Left lung (tissue), 10 donors: ENCODE results near the gene LRRK1. TPM values are rescaled to one million over a fixed set of nuclear protein-coding genes. Genes with fewer than 3 reads are reported as not detected.

ENCODE experiments used
- ATAC-seq: fragments of 200-7000 bp; cut with Tn5 transposase; one replicate; pipeline ENCODE4 v1.9.1; 2020; ENCODE audit warnings: moderate library complexity
- DNase-seq, 4 donors: peaks; one replicate each; pipeline ENCODE4 v3.0.0-alpha.2; 2013 to 2020
- H3K27ac ChIP-seq, 2 donors: fragments of 200-600 bp; sonication (generic) in 1 of 2; one replicate each; pipeline versions ENCODE4 v1.5.0 to v1.8.0; 2020 to 2021
- H3K27me3 ChIP-seq, 2 donors: fragments of 200-600 bp; sonication (generic) in 1 of 2; one replicate each; pipeline versions ENCODE4 v1.5.0 to v1.8.0; 2020 to 2021
- H3K36me3 ChIP-seq, 2 donors: fragments of 200-600 bp; sonication (generic) in 1 of 2; one replicate each; pipeline versions ENCODE4 v1.5.0 to v1.8.0; 2020 to 2021
- H3K4me1 ChIP-seq, 2 donors: fragments of 200-600 bp; one replicate each; pipeline ENCODE4 v1.8.0; 2021
- H3K4me3 ChIP-seq, 2 donors: fragments of 200-600 bp; sonication (generic) in 1 of 2; one replicate each; pipeline versions ENCODE4 v1.5.0 to v1.8.0; 2020 to 2021; ENCODE audit warnings: mild to moderate bottlenecking in 1 of 2
- H3K9me3 ChIP-seq, 2 donors: fragments of 200-600 bp; sonication (generic) in 1 of 2; one replicate each; pipeline versions ENCODE4 v1.5.0 to v1.8.0; 2020 to 2021
- intact Hi-C, 2 donors: fragments of 100-400 bp; cut with DNase I; formaldehyde crosslinking; loops; one replicate each; pipeline versions ENCODE4 v1.11.2 to v1.14.2; 2022
- polyA plus RNA-seq, 6 donors: library from polyadenylated mRNA; unstranded; fragments of 120-200 nt; gene quantifications; one replicate each; pipeline ENCODE4 v1.2.1, GENCODE V29; 2013; ENCODE audit not compliant: insufficient read length in 6 of 6
- total RNA-seq, 2 donors: library from RNA; stranded (reverse); fragmentation: NEBNext Ultra II Directional; extraction: Animal tissue kit (Norgen Biotek cat#: 25700); gene quantifications; one replicate each; pipeline ENCODE4 v1.2.1, GENCODE V29; 2021
- TF ChIP-seq, protein P1 (sequence below), 2 donors: fragments of 200-600 bp; sonication (generic) in 1 of 2; IDR thresholded peaks; one replicate each; pipeline versions ENCODE4 v1.5.0 to v1.8.0; 2021; ENCODE audit warnings: antibody characterized with exemption in 2 of 2
- donor health status: DM: no; HTN: yes; CAD: no.
- donor health status: DM: no; HTN: no; CAD: no.

LRRK1 gene
- total and polyA plus RNA-seq, 8 donors = 1.9 to 24.2 (median 3.0) TPM

- DNase-seq = no peak
- Histone ChIP-seq H3K27me3 (no peaks in the 10 kb centered on the region), H3K27ac (no peak overlapping the region), H3K4me3 (no peak overlapping the region), H3K9me3 (peaks cover 0 to 3% of the 10 kb centered on the region in 2 donors), H3K4me1 (peaks cover 0 to 24% of the 10 kb centered on the region in 2 donors), H3K36me3 (peaks cover 0 to 13% of the 10 kb centered on the region in 2 donors)
- TF ChIP-seq, protein P1, sequence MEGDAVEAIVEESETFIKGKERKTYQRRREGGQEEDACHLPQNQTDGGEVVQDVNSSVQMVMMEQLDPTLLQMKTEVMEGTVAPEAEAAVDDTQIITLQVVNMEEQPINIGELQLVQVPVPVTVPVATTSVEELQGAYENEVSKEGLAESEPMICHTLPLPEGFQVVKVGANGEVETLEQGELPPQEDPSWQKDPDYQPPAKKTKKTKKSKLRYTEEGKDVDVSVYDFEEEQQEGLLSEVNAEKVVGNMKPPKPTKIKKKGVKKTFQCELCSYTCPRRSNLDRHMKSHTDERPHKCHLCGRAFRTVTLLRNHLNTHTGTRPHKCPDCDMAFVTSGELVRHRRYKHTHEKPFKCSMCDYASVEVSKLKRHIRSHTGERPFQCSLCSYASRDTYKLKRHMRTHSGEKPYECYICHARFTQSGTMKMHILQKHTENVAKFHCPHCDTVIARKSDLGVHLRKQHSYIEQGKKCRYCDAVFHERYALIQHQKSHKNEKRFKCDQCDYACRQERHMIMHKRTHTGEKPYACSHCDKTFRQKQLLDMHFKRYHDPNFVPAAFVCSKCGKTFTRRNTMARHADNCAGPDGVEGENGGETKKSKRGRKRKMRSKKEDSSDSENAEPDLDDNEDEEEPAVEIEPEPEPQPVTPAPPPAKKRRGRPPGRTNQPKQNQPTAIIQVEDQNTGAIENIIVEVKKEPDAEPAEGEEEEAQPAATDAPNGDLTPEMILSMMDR (IDR thresholded peaks at IDR 0.05) = no peak
- no peak for ATAC-seq
- intact Hi-C loops = loop anchor here in 1 of 2 donors (5.0 kb wide), 1 partner anchor 376 kb away; no protein-coding TSS in a partner anchor
Measured at GRCh38 chr15:101003706-101004105, 84.5 kb downstream of the LRRK1 start.

- H3K27me3 ChIP-seq = no peaks in the 10 kb centered on the region
- no peak overlapping the region for H3K27ac ChIP-seq
- DNase-seq = no peak
- TF ChIP-seq, protein P1 (IDR thresholded peaks at IDR 0.05) = no peak
- H3K4me1 ChIP-seq = peaks cover 0 to 26% of the 10 kb centered on the region in 2 donors
- intact Hi-C loops = loop anchor here in 1 of 2 donors (5.0 kb wide), 1 partner anchor 377 kb away; no protein-coding TSS in a partner anchor
- no peak for ATAC-seq
- H3K4me3 ChIP-seq = no peak overlapping the region
- H3K9me3 ChIP-seq = peaks cover 0 to 3% of the 10 kb centered on the region in 2 donors
- H3K36me3 ChIP-seq = peaks cover 0 to 13% of the 10 kb centered on the region in 2 donors
Measured at GRCh38 chr15:101004500-101004899, 85.3 kb downstream of the LRRK1 start.

- ATAC-seq (no peak), DNase-seq (no peak)
- H3K36me3 ChIP-seq = peaks cover 0 to 16% of the 10 kb centered on the region in 2 donors
- no peak overlapping the region for H3K27ac ChIP-seq
- TF ChIP-seq, protein P1 (IDR thresholded peaks at IDR 0.05) = no peak
- no peak overlapping the region for H3K4me3 ChIP-seq
- H3K4me1 ChIP-seq = peaks cover 0 to 26% of the 10 kb centered on the region in 2 donors
- no peaks in the 10 kb centered on the region for H3K27me3 ChIP-seq
- H3K9me3 ChIP-seq = peaks cover 0 to 3% of the 10 kb centered on the region in 2 donors
- intact Hi-C loops = loop anchor here in 1 of 2 donors (5.0 kb wide), 2 partner anchors 88 to 378 kb away; partner anchors contain the start of gene LRRK1
Measured at GRCh38 chr15:101004986-101005747, 86.0 kb downstream of the LRRK1 start.

DNA sequence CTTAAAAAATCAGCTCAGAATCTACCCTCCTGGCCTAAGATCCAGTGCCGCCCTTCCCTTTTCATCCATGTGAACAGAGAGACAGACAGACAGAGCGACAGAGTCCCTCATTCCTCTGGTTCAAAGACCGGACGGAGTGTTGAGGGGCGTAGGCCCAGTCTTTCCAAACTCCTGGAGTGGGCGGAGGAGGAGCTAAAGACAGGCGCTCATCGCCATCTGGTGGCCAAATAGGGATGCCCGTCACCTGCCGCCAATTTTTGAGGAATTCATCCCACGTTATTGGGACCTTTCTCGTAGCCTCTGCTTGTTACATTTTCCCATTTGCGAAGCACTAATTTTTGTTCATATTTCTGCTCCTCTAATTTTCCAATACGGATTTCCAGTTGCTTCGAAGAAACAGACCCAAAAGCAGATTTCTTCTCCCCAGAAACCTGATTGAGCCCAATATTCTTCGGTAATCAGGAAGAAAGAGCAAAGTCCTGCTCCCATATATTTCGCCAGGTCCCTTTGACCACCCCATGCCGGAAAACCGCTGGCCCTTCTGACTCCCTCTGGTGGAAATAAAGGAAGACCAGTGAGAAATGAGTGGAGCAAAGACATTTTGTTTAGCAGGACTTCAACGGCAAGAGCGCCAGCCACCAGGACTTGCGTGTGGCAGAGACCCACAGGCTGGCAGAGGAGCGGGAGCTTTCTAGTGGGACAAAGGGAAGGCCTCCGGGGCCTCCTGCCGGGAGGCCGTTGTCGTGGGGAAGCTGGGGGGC, 88.0 kb downstream of the LRRK1 start:
- H3K9me3 ChIP-seq = peaks cover 0 to 3% of the 10 kb centered on the region in 2 donors
- H3K4me3 ChIP-seq = no peak overlapping the region
- peaks cover 0 to 21% of the 10 kb centered on the region in 2 donors for H3K36me3 ChIP-seq
- TF ChIP-seq, protein P1 (IDR thresholded peaks at IDR 0.05) = peak; percentile 82 to 91
- peak; percentile 85 for ATAC-seq
- intact Hi-C loops = loop anchor here in 1 of 2 donors (5.0 kb wide), 1 partner anchor 90 kb away; the partner anchor contains the start of gene LRRK1
- DNase-seq = peak; percentile 68 to 86 (median 84)
- no peaks in the 10 kb centered on the region for H3K27me3 ChIP-seq
- no peak overlapping the region for H3K27ac ChIP-seq
- peaks cover 0 to 26% of the 10 kb centered on the region in 2 donors for H3K4me1 ChIP-seq
